GM06990 (cell line): ENCODE results near the gene EVA1B.

Experiments used
- DNase-seq: peaks from one replicate; pipeline ENCODE4 v3.0.0-alpha.2; 2011; ENCODE audit not compliant: insufficient read length; ENCODE audit errors: extremely low read depth
- H3K27me3 ChIP-seq: replicated peaks from 2 replicates; pipeline ENCODE4 v1.6.0; 2011; ENCODE audit warnings: low read length; ENCODE audit not compliant: control insufficient read depth, insufficient read depth
- H3K36me3 ChIP-seq: 2 replicates; pipeline ENCODE4 v1.5.1; 2011; ENCODE audit warnings: low read length; ENCODE audit not compliant: control insufficient read depth, insufficient read depth
- H3K4me3 ChIP-seq: replicated peaks from 2 replicates; pipeline ENCODE4 v1.5.1; 2011; ENCODE audit warnings: low read depth, mild to moderate bottlenecking, control low read depth, low read length
- CTCF ChIP-seq: IDR thresholded peaks from 2 replicates; pipeline ENCODE4 v1.5.1; 2011; ENCODE audit warnings: low read length, control low read depth, mild to moderate bottlenecking, inconsistent platforms; ENCODE audit not compliant: insufficient read depth, poor library complexity, severe bottlenecking

EVA1B gene

GRCh38 chr1:36306210-36306901 lies 17.1 kb downstream of the EVA1B start, which contains the start of gene SH3D21:
Gene SH3D21, plus strand, starts transcription at chr1:36306368. Its CDS starts 53 bp downstream, at chr1:36306421.
- no peak for DNase-seq
- H3K36me3 ChIP-seq, result peaks cover 10% of the 10 kb centered on the region
- peak within 1 kb of the TSS; percentile 77 for H3K4me3 ChIP-seq
- no peaks in the 10 kb centered on the region for H3K27me3 ChIP-seq
- TF ChIP-seq CTCF, result peak; percentile 23

- no peak for DNase-seq
- H3K4me3 ChIP-seq, result peak overlapping the region; percentile 77; the same call in 1 of the 2 replicates
- TF ChIP-seq CTCF, result no peak
- H3K36me3 ChIP-seq, result peaks cover 14% of the 10 kb centered on the region
- no peaks in the 10 kb centered on the region for H3K27me3 ChIP-seq
Measured at GRCh38 chr1:36305915-36306209, 17.6 kb downstream of the EVA1B start.

- Histone ChIP-seq H3K27me3 (no peaks in the 10 kb centered on the region), H3K4me3 (no peak overlapping the region), H3K36me3 (peaks cover 16% of the 10 kb centered on the region)
- no peak for DNase-seq
- TF ChIP-seq CTCF, result no peak
Measured at GRCh38 chr1:36304970-36305914, 18.2 kb downstream of the EVA1B start.

- no peak for DNase-seq
- no peak overlapping the region for H3K4me3 ChIP-seq
- TF ChIP-seq CTCF, result no peak
- peaks cover 16% of the 10 kb centered on the region for H3K36me3 ChIP-seq
- no peaks in the 10 kb centered on the region for H3K27me3 ChIP-seq
Measured at GRCh38 chr1:36304521-36304920, 18.9 kb downstream of the EVA1B start.

GRCh38 chr1:36303650-36304360 lies 19.6 kb downstream of the EVA1B start:
- no peak for TF ChIP-seq CTCF
- peaks cover 16% of the 10 kb centered on the region for H3K36me3 ChIP-seq
- no peaks in the 10 kb centered on the region for H3K27me3 ChIP-seq
- no peak overlapping the region for H3K4me3 ChIP-seq
- DNase-seq, result no peak
